H1 (cell line): ENCODE data around the gene AP2B1. TPM values are rescaled to one million over a fixed set of nuclear protein-coding genes. Genes with fewer than 3 reads are reported as not detected.

Experiments used
- ATF3 ChIP-seq: IDR thresholded peaks from 2 replicates; pipeline ENCODE4 v1.6.1; 2011; ENCODE audit warnings: low read depth, mild to moderate bottlenecking, low read length; ENCODE audit not compliant: insufficient read depth
- BRCA1 ChIP-seq: IDR thresholded peaks from 2 replicates; pipeline ENCODE4 v1.6.1; 2012; ENCODE audit warnings: low read depth, low read length, improper control_type of control experiment
- EZH2 ChIP-seq: fragments of 200-600 bp; sonication (generic); IDR thresholded peaks from 2 replicates; pipeline ENCODE4 v1.7.1; 2012; ENCODE audit warnings: low read depth, mild to moderate bottlenecking, moderate library complexity, low read length, inconsistent platforms; ENCODE audit not compliant: severe bottlenecking
- NANOG ChIP-seq: IDR thresholded peaks from 2 replicates; pipeline ENCODE4 v1.6.1; 2011; ENCODE audit warnings: low read length, low read depth, mild to moderate bottlenecking, inconsistent platforms; ENCODE audit not compliant: insufficient read depth, poor library complexity, severe bottlenecking
- NRF1 ChIP-seq: IDR thresholded peaks from 2 replicates; pipeline ENCODE4 v1.6.1; 2011; ENCODE audit warnings: mild to moderate bottlenecking, low read depth, low read length, improper control_type of control experiment
- RXRA ChIP-seq: IDR thresholded peaks from 2 replicates; pipeline ENCODE4 v1.6.1; 2011; ENCODE audit warnings: low read depth, mild to moderate bottlenecking, low read length, moderate library complexity; ENCODE audit not compliant: insufficient read depth
- SP1 ChIP-seq: IDR thresholded peaks from 2 replicates; pipeline ENCODE4 v1.6.1; 2011; ENCODE audit warnings: low read depth, low read length
- polyA plus RNA-seq, 7 experiments: library from polyadenylated mRNA; depleted of rRNA in 3 of 7; stranded (reverse) in 5 of 7; unstranded in 2 of 7; fragments of >200 nt in 5 of 7; fragments of 200-250 nt in 2 of 7; gene quantifications; 1 replicate in 5 of 7; 2 replicates in 1 of 7; 4 replicates in 1 of 7; pipeline versions ENCODE4 v1.2.1 to v1.2.3, GENCODE V29; 2011 to 2013; ENCODE audit warnings: missing spikeins in 2 of 7, mixed read lengths in 2 of 7
- total RNA-seq: library from RNA; stranded (reverse); fragmentation: NEBNext Ultra II Directional; extraction: Animal tissue kit (Norgen Biotek cat#: 25700); gene quantifications from 2 replicates; pipeline ENCODE4 v1.2.1, GENCODE V29; 2021

The AP2B1 gene
- total and polyA plus RNA-seq, 2 of the 8 experiments (the other 6 are each of a cell fraction or from before 2014, with no cell fraction given) = 95.5 to 199 TPM

GRCh38 chr17:35748979-35749378 is 161.9 kb downstream of the AP2B1 start (continued):
- TF ChIP-seq BRCA1 (no peak), SP1 (no peak), EZH2 (no peak), RXRA (no peak), NRF1 (no peak), NANOG (no peak), ATF3 (no peak)
